HL-60 (cell line): ENCODE data around the gene TAF11L5.
"Not testable (repeated sequence)": the region's sequence is repeated elsewhere in the genome, so short reads cannot be mapped to it uniquely, and the experiment has no call there.

Experiments
- GABPA ChIP-seq: IDR thresholded peaks from 2 replicates; pipeline ENCODE4 v1.6.1; 2012; ENCODE audit warnings: low read depth
- POLR2AphosphoS5 ChIP-seq: IDR thresholded peaks from 2 replicates; pipeline ENCODE4 v1.6.1; 2012; ENCODE audit warnings: low read depth
- SPI1 ChIP-seq: IDR thresholded peaks from 2 replicates; pipeline ENCODE4 v1.6.1; 2012; ENCODE audit warnings: low read depth, mild to moderate bottlenecking, borderline replicate concordance
- TF ChIP-seq, protein P1 (sequence below): IDR thresholded peaks from one replicate; pipeline ENCODE4 v1.5.1; 2011; ENCODE audit warnings: low read length, control low read depth, inconsistent platforms; ENCODE audit not compliant: insufficient read depth
- TF ChIP-seq, protein P2 (sequence below): IDR thresholded peaks from 2 replicates; pipeline ENCODE4 v1.6.1; 2012; ENCODE audit warnings: low read depth; ENCODE audit not compliant: insufficient replicate concordance

- not testable (repeated sequence) for TF ChIP-seq POLR2AphosphoS5, GABPA, SPI1
- TF ChIP-seq, protein P1, sequence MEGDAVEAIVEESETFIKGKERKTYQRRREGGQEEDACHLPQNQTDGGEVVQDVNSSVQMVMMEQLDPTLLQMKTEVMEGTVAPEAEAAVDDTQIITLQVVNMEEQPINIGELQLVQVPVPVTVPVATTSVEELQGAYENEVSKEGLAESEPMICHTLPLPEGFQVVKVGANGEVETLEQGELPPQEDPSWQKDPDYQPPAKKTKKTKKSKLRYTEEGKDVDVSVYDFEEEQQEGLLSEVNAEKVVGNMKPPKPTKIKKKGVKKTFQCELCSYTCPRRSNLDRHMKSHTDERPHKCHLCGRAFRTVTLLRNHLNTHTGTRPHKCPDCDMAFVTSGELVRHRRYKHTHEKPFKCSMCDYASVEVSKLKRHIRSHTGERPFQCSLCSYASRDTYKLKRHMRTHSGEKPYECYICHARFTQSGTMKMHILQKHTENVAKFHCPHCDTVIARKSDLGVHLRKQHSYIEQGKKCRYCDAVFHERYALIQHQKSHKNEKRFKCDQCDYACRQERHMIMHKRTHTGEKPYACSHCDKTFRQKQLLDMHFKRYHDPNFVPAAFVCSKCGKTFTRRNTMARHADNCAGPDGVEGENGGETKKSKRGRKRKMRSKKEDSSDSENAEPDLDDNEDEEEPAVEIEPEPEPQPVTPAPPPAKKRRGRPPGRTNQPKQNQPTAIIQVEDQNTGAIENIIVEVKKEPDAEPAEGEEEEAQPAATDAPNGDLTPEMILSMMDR = not testable (repeated sequence)
- TF ChIP-seq, protein P2, sequence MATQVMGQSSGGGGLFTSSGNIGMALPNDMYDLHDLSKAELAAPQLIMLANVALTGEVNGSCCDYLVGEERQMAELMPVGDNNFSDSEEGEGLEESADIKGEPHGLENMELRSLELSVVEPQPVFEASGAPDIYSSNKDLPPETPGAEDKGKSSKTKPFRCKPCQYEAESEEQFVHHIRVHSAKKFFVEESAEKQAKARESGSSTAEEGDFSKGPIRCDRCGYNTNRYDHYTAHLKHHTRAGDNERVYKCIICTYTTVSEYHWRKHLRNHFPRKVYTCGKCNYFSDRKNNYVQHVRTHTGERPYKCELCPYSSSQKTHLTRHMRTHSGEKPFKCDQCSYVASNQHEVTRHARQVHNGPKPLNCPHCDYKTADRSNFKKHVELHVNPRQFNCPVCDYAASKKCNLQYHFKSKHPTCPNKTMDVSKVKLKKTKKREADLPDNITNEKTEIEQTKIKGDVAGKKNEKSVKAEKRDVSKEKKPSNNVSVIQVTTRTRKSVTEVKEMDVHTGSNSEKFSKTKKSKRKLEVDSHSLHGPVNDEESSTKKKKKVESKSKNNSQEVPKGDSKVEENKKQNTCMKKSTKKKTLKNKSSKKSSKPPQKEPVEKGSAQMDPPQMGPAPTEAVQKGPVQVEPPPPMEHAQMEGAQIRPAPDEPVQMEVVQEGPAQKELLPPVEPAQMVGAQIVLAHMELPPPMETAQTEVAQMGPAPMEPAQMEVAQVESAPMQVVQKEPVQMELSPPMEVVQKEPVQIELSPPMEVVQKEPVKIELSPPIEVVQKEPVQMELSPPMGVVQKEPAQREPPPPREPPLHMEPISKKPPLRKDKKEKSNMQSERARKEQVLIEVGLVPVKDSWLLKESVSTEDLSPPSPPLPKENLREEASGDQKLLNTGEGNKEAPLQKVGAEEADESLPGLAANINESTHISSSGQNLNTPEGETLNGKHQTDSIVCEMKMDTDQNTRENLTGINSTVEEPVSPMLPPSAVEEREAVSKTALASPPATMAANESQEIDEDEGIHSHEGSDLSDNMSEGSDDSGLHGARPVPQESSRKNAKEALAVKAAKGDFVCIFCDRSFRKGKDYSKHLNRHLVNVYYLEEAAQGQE = not testable (repeated sequence)
Observed at GRCh38 chr5:17518067-17518466, 7.0 kb upstream of the TAF11L5 start, which contains the start of gene TAF11L3.
